Activated T-helper 1 cell treated with anti-CD3 and anti-CD28 coated beads, Interleukin-2, amount 50 U/mL, for 16 hours (primary cell): Measurements from ENCODE around the gene PGAM2.

Experiments
- DNase-seq, 2 donors: peaks; one replicate each; pipeline ENCODE4 v3.0.0-alpha.2; 2020; ENCODE audit warnings: low read depth in 1 of 2, low spot score in 1 of 2

PGAM2 gene

GRCh38 chr7:44086627-44087026, 21.3 kb upstream of the PGAM2 start:
- no peak for DNase-seq

GRCh38 chr7:44085546-44085945, 20.2 kb upstream of the PGAM2 start:
- no peak for DNase-seq

GRCh38 chr7:44084701-44085100, 19.3 kb upstream of the PGAM2 start:
- DNase-seq = no peak

- DNase-seq = no peak
These were observed 18.4 kb upstream of the PGAM2 start for GRCh38 chr7:44083796-44084195.

- DNase-seq = peak; percentile 96 to 98
These were observed 17.3 kb upstream of the PGAM2 start for GRCh38 chr7:44082541-44083207.

GRCh38 chr7:44081266-44081748, 15.9 kb upstream of the PGAM2 start:
- DNase-seq = no peak

- DNase-seq = no peak
These were observed 15.4 kb upstream of the PGAM2 start for GRCh38 chr7:44080686-44081265.

GRCh38 chr7:44080118-44080517, 14.8 kb upstream of the PGAM2 start:
- DNase-seq = no peak

GRCh38 chr7:44079331-44080021, 14.1 kb upstream of the PGAM2 start:
- no peak for DNase-seq

GRCh38 chr7:44078521-44078920, 13.2 kb upstream of the PGAM2 start:
- DNase-seq = no peak

- DNase-seq = no peak
These were observed 12.3 kb upstream of the PGAM2 start for GRCh38 chr7:44077681-44078091.

- DNase-seq = no peak
These were observed 11.7 kb upstream of the PGAM2 start for GRCh38 chr7:44077061-44077460.

GRCh38 chr7:44076101-44076895, 10.9 kb upstream of the PGAM2 start:
- DNase-seq = no peak

- no peak for DNase-seq
These were observed 10.1 kb upstream of the PGAM2 start for GRCh38 chr7:44075296-44076075.

- DNase-seq = no peak
These were observed 9.0 kb upstream of the PGAM2 start for GRCh38 chr7:44074349-44074695.

- no peak for DNase-seq
These were observed 8.4 kb upstream of the PGAM2 start for GRCh38 chr7:44073664-44074348.

GRCh38 chr7:44072364-44073231, 7.2 kb upstream of the PGAM2 start:
- no peak for DNase-seq

GRCh38 chr7:44071726-44072363, 6.5 kb upstream of the PGAM2 start:
- DNase-seq = no peak

- no peak for DNase-seq
These were observed 2.7 kb upstream of the PGAM2 start for GRCh38 chr7:44068054-44068453.
